Peyer's patch (tissue), 4 donors: ENCODE measurements around the gene TAF3. TPM values are rescaled to one million over a fixed set of nuclear protein-coding genes. Genes with fewer than 3 reads are reported as not detected.

Source experiments
- DNase-seq, 3 donors: peaks; one replicate each; pipeline ENCODE4 v3.0.0-alpha.2; 2017 to 2019
- H3K27ac ChIP-seq, 4 donors: fragments of 200-600 bp; sonication (generic); one replicate each; pipeline ENCODE4 v1.5.1; 2016 to 2019
- H3K27me3 ChIP-seq, 2 donors: fragments of 200-600 bp; sonication (generic); one replicate each; pipeline ENCODE4 v1.5.1; 2019
- H3K36me3 ChIP-seq, 3 donors: fragments of 200-600 bp; sonication (generic); one replicate each; pipeline ENCODE4 v1.5.1; 2016 to 2019
- H3K4me1 ChIP-seq, 4 donors: fragments of 200-600 bp; sonication (generic); one replicate each; pipeline ENCODE4 v1.5.1; 2016 to 2019
- H3K4me3 ChIP-seq, 4 donors: fragments of 200-600 bp; sonication (generic); 1 replicate in 3 of 4; 2 replicates in 1 of 4; pipeline ENCODE4 v1.5.1; 2016 to 2019; ENCODE audit warnings: mild to moderate bottlenecking in 1 of 4
- H3K9me3 ChIP-seq, 4 donors: fragments of 200-600 bp; sonication (generic); one replicate each; pipeline ENCODE4 v1.5.1; 2016 to 2019; ENCODE audit warnings: mild to moderate bottlenecking in 1 of 4
- POLR2A ChIP-seq, 2 donors: fragments of 450-650 bp; IDR thresholded peaks; one replicate each; pipeline ENCODE4 v1.5.1; 2017; ENCODE audit warnings: antibody characterized with exemption in 2 of 2, mild to moderate bottlenecking in 2 of 2, moderate library complexity in 2 of 2
- total RNA-seq, 4 donors: library from RNA; depleted of rRNA; stranded (reverse); fragments of >200 nt; gene quantifications; one replicate each; pipeline ENCODE4 v1.1.0, GENCODE V29; 2016
- TF ChIP-seq, protein P1 (sequence below), 6 experiments: fragments of 450-650 bp in 4 of 6; fragments of 200-600 bp in 2 of 6; sonication (generic) in 1 of 6; IDR thresholded peaks; one replicate each; pipeline ENCODE4 v1.5.1; 2017 to 2019; ENCODE audit warnings: antibody characterized with exemption in 6 of 6, mild to moderate bottlenecking in 3 of 6, moderate library complexity in 1 of 6

TAF3 gene
- total RNA-seq, 4 donors from 2014 or later = 5.1 to 22.3 (median 7.1) TPM

DNA sequence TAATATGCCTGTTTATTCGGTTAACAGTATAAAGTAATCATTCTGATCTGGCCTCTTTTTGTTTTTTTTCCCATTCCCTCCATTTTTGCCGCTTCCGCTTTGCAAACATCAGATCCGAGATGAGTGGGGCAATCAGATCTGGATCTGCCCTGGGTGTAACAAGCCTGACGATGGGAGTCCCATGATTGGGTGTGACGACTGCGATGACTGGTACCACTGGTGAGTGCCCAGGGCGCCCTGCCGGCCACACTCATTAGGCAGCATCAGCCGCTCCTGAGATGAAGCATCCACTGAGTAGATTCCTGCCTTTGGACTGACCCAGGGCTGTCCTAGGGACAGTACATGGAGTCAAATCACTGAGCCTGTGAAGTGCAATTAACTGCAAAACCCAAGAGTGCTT is 195.3 kb downstream of the TAF3 start:
- Histone ChIP-seq H3K27ac (no peak overlapping the region), H3K4me1 (peaks cover 0 to 3% (median 0%) of the 10 kb centered on the region in 4 donors), H3K9me3 (no peaks in the 10 kb centered on the region), H3K27me3 (no peaks in the 10 kb centered on the region), H3K4me3 (no peak overlapping the region), H3K36me3 (peaks cover 0 to 26% (median 0%) of the 10 kb centered on the region in 3 donors)
- no peak for TF ChIP-seq POLR2A (IDR thresholded peaks at IDR 0.05)
- TF ChIP-seq, protein P1, sequence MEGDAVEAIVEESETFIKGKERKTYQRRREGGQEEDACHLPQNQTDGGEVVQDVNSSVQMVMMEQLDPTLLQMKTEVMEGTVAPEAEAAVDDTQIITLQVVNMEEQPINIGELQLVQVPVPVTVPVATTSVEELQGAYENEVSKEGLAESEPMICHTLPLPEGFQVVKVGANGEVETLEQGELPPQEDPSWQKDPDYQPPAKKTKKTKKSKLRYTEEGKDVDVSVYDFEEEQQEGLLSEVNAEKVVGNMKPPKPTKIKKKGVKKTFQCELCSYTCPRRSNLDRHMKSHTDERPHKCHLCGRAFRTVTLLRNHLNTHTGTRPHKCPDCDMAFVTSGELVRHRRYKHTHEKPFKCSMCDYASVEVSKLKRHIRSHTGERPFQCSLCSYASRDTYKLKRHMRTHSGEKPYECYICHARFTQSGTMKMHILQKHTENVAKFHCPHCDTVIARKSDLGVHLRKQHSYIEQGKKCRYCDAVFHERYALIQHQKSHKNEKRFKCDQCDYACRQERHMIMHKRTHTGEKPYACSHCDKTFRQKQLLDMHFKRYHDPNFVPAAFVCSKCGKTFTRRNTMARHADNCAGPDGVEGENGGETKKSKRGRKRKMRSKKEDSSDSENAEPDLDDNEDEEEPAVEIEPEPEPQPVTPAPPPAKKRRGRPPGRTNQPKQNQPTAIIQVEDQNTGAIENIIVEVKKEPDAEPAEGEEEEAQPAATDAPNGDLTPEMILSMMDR (IDR thresholded peaks at IDR 0.05) = no peak
- no peak for DNase-seq

DNA sequence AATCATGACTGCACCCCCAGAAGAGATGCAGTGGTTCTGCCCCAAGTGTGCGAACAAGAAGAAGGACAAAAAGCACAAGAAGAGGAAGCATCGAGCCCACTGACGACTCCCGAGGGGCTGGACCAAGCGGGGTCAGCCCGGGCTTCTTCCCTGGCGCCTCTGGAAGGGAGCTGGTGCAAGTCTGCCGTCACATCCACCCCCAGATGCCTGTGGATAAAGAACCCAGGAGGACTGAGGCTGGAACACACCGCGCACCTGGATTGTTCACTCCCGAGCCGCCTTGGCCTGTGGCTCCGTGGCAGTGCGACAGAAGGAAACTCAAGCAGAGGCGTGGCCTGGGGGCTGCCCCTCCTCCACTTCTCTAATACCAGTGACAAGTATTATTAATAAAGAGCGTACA is 196.3 kb downstream of the TAF3 start:
- no peak overlapping the region for H3K27ac ChIP-seq
- H3K4me1 ChIP-seq = peaks cover 0 to 3% (median 0%) of the 10 kb centered on the region in 4 donors
- no peaks in the 10 kb centered on the region for H3K9me3 ChIP-seq
- H3K27me3 ChIP-seq = no peaks in the 10 kb centered on the region
- H3K36me3 ChIP-seq = peaks cover 0 to 22% (median 0%) of the 10 kb centered on the region in 3 donors
- H3K4me3 ChIP-seq = no peak overlapping the region
- TF ChIP-seq, protein P1 (IDR thresholded peaks at IDR 0.05) = no peak
- no peak for TF ChIP-seq POLR2A (IDR thresholded peaks at IDR 0.05)
- no peak for DNase-seq

DNA sequence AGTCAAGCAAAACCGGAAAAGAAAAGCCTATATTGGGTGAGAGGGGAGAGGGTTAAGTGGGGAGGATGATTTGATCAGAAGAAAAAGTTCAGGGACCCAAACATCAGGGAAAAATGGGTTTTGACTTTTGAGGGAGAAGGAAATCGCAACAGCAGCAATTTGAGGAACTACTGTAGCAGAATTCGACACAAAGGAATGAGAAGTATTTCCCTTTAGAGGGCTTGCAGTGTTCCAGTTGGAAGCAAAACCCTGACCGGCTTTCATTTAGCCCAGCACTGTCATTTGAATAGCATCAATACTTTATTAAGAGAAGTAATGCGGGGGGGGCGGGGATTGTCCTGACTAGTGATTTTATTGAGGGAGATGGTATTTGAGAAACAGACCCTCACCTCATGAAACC is 199.0 kb downstream of the TAF3 start:
- H3K4me3 ChIP-seq = no peak overlapping the region
- DNase-seq = no peak
- TF ChIP-seq, protein P1 (IDR thresholded peaks at IDR 0.05) = no peak
- no peak for TF ChIP-seq POLR2A (IDR thresholded peaks at IDR 0.05)
- no peaks in the 10 kb centered on the region for H3K27me3 ChIP-seq
- H3K27ac ChIP-seq = no peak overlapping the region
- peaks cover 0 to 3% (median 0%) of the 10 kb centered on the region in 4 donors for H3K4me1 ChIP-seq
- H3K9me3 ChIP-seq = no peaks in the 10 kb centered on the region
- peaks cover 0 to 16% (median 0%) of the 10 kb centered on the region in 3 donors for H3K36me3 ChIP-seq

DNA sequence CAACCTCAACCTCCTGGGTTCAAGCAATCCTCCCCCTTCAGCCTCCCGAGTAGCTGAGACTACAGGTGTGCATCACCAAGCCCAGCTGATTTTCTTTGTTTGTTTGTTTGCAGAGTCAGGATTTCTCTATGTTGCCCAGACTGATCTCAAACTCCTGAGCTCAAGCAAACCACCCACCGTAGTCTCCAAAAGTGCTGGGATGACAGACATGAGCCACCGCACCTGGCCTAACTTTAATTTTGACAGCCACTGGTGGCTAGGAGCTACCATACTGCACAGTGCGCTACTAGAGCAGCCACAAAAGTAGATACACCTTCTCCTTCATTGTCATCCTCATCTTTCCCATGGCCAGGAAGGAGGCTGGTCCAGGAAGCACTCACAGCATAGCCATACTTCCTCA is 205.0 kb downstream of the TAF3 start:
- no peak overlapping the region for H3K4me3 ChIP-seq
- TF ChIP-seq, protein P1 (IDR thresholded peaks at IDR 0.05) = no peak
- TF ChIP-seq POLR2A (IDR thresholded peaks at IDR 0.05) = no peak
- no peaks in the 10 kb centered on the region for H3K4me1 ChIP-seq
- no peaks in the 10 kb centered on the region for H3K27me3 ChIP-seq
- H3K36me3 ChIP-seq = no peaks in the 10 kb centered on the region
- H3K9me3 ChIP-seq = no peaks in the 10 kb centered on the region
- DNase-seq = no peak
- H3K27ac ChIP-seq = no peak overlapping the region

DNA sequence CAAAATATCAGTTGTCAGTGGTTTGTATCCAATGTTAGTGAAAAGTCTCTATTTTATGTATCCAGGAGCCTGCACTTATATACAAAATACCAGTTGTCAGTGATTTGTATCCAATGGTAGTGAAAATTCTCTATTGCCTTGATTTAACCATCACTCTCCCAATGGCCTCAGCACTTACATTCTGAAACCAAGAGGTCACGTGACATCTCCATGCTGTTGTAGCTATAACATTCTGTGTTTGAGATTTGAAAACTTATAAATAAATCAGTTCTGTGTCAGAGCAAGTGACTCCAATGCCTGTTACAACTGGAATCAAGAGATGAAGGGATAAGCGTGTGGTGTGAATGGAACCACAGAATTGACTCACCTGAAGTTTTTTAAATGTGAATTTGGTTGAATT is 205.5 kb downstream of the TAF3 start:
- Histone ChIP-seq H3K27me3 (no peaks in the 10 kb centered on the region), H3K27ac (no peak overlapping the region), H3K9me3 (no peaks in the 10 kb centered on the region), H3K36me3 (no peaks in the 10 kb centered on the region), H3K4me1 (no peaks in the 10 kb centered on the region), H3K4me3 (no peak overlapping the region)
- no peak for TF ChIP-seq POLR2A (IDR thresholded peaks at IDR 0.05)
- TF ChIP-seq, protein P1 (IDR thresholded peaks at IDR 0.05) = no peak
- DNase-seq = no peak
